Measurements from ENCODE around the gene LRRN2. TPM values are rescaled to one million over a fixed set of nuclear protein-coding genes. Genes with fewer than 3 reads are reported as not detected.

The LRRN2 gene
- total and polyA plus RNA-seq, 2 of the 8 experiments (the other 6 are each of a cell fraction or from before 2014, with no cell fraction given): 1.8 to 2.3 TPM

GRCh38 chr1:204613636-204614035, 71.9 kb downstream of the LRRN2 start (continued):
- TF ChIP-seq CHD7 (IDR thresholded peaks at IDR 0.05; ENCODE audit: insufficient replicate concordance, low read length): no peak
- TF ChIP-seq SP2 (IDR thresholded peaks at IDR 0.05; ENCODE audit: low read length): no peak
- no peak for TF ChIP-seq ATF2 (IDR thresholded peaks at IDR 0.05; ENCODE audit: low read length)
- TF ChIP-seq ZNF274 (IDR thresholded peaks at IDR 0.05; ENCODE audit: borderline replicate concordance, extremely low read depth, low read length): no peak
- no peak for TF ChIP-seq HDAC2 (IDR thresholded peaks at IDR 0.05; ENCODE audit: borderline replicate concordance in 1 of 2, low read depth in 2 of 2, low read length in 2 of 2)
- no peak for TF ChIP-seq BRCA1 (IDR thresholded peaks at IDR 0.05; ENCODE audit: low read depth, low read length)
- no peak for TF ChIP-seq KDM1A (IDR thresholded peaks at IDR 0.05; ENCODE audit: borderline replicate concordance, low read length)
- no peak for TF ChIP-seq CBX8 (IDR thresholded peaks at IDR 0.05; ENCODE audit: borderline replicate concordance, low read depth, low read length)
- no peak for TF ChIP-seq TEAD4 (IDR thresholded peaks at IDR 0.05; ENCODE audit: low read depth, low read length)
